HG02610 (cell line): ENCODE data around the gene COQ10A.
"Not testable (repeated sequence)": the region's sequence is repeated elsewhere in the genome, so short reads cannot be mapped to it uniquely, and the experiment has no call there.

Source experiments
- ATAC-seq: cut with Tn5 transposase; IDR thresholded peaks from one replicate; pipeline ENCODE4 v1.9.1; 2021; ENCODE audit warnings: mild to moderate bottlenecking, moderate library complexity; ENCODE audit not compliant: unreplicated experiment

Gene COQ10A

DNA sequence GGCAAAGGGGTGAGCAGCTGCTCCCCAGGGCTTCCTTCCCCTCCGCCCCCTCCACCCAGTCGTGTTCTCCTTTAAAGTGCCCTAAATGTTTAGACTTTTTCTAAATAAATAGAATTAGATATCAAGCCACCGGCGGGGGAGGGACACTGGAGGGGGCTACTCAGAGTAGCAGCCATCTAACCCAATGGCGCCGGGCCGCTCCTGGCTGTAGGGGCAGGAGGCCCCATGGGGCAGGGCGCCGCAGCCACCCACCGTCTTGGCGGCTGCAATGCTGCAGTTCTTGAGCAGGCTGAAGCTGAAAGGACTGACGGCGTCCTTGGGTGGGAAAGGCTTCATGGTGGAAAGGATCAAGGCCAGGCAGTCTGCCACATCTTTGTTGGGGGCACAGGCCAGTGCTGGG lies 23.8 kb upstream of the COQ10A start:
- ATAC-seq: no peak

- ATAC-seq: no peak
Observed at GRCh38 chr12:56243731-56244181, 23.0 kb upstream of the COQ10A start.

DNA sequence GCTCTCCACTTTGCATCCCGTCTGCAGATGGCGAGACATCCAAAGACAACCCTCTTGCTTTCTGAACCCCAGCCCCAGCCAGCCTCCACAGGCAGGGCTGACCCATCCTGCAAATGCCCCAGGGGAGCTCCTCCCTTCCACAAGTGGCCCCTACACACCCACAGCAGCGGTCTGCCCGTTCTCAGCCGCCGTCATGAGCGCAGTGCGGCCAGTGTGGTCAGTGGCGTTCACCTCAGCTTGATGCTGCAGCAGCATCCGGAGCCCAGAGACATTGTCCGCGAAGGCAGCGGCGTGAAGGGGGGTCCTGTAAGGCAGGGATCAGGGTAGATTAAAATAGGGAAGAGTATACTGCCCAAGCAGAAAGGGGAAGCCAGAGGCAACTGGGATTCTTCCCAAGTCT lies 22.2 kb upstream of the COQ10A start:
- no peak for ATAC-seq

GRCh38 chr12:56247923-56248322 lies 18.8 kb upstream of the COQ10A start:
- no peak for ATAC-seq

- no peak for ATAC-seq
Observed at GRCh38 chr12:56248711-56249110, 18.0 kb upstream of the COQ10A start.

- ATAC-seq: no peak
Observed at GRCh38 chr12:56252649-56253048, 14.1 kb upstream of the COQ10A start.

DNA sequence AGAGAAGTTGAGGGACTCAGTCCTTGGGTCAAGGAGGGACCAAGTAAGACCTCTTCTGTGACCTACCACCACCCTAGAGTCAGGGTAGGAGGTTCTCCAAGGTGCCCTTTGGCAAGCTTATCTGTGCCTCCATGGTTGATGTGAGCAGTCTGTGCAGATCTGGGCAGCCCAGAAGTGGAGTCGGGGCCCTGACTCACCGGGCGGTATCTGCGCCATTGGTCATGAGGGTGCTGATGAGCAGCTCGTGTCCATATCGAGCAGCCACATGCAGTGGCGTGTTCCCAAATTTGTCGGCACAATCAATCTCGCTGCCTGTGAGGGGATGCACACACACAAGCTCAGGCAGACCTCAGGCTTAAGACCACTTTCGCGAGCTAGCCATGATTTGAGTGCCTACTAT lies 13.7 kb upstream of the COQ10A start:
- ATAC-seq: no peak

DNA sequence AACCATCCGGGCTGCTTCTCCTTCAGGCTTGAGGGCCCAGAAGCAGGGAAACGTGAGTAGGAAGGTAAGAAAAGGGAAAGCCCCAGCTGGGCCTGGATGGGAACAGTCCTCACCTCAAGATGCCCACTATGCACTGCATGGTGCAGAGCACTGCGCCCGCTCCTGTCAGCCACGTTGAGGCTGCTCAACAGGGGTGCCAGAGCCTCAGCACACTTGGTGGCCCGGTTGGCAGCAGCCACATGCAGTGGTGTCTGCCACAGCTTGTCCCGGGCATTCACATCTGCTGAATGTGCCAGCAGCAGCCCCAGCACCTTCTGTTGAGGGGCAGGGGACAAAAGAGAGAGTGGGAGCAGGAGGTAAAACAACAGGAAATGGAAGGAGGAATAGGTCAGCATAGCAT lies 11.1 kb upstream of the COQ10A start:
- no peak for ATAC-seq

DNA sequence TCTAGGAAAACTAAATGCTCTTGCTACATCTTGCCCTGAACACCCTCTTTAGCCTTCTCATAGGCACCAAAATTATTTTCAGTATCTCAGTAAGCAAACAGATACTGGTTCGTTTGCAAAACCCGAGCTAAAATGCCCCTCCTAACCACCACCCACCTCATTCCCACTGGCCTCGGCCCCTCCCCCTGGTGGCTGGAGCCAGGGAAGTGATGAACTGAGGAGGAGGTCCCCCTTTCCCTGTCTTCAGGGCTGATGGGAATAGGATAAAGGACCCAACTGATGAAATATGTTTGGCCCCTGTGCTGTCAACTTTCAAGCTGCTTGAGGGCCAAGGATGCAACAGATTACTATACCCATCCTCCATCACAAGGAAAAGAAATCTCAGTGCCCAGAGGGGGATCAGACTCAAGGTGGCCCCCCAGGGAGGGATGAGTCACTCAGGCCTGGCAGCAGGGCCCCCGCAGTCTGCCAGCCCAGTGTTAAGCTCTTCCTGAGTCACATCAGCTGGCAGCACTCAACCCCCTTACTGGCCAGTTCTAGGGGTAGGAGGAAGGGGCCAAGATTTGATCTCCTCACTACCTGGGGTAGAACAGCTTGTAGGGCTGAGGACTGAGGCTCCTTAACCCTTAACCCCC lies 10.3 kb upstream of the COQ10A start:
- no peak for ATAC-seq

DNA sequence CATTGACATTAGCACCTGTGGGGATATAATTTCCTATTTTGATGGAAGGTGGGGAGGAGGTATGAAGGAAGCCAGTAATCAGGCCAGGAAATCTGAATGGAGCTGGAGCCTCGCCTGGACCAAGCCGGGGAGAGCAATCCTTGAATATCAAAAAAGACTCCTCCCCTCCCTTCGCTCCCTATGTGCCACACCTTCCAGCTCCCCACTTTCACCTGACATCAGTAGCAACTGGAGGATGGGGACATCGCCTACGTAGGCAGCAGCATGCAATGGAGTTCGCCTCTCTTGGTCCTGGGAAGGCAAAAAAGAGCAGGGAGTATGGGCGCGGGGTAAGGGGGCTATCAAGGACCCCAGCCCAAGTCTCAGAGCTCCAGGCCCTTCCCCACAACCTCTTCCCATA lies 9.7 kb upstream of the COQ10A start:
- no peak for ATAC-seq

- peak; percentile 5 for ATAC-seq
Observed at GRCh38 chr12:56257491-56258067, 9.2 kb upstream of the COQ10A start.

GRCh38 chr12:56258068-56258819 lies 8.5 kb upstream of the COQ10A start, which contains the start of gene ANKRD52:
ANKRD52 (minus strand) TSS chr12:56258384; CDS start chr12:56258269, 115 bp downstream.
- peak; percentile 89 for ATAC-seq

- no peak for ATAC-seq
Observed at GRCh38 chr12:56258820-56259183, 7.9 kb upstream of the COQ10A start.

- no peak for ATAC-seq
Observed at GRCh38 chr12:56260380-56260779, 6.4 kb upstream of the COQ10A start.

- no peak for ATAC-seq
Observed at GRCh38 chr12:56260921-56261320, 5.8 kb upstream of the COQ10A start.

- no peak for ATAC-seq
Observed at GRCh38 chr12:56261503-56262232, 5.1 kb upstream of the COQ10A start.

- not testable (repeated sequence) for ATAC-seq
Observed at GRCh38 chr12:56262955-56263354, 3.8 kb upstream of the COQ10A start.

DNA sequence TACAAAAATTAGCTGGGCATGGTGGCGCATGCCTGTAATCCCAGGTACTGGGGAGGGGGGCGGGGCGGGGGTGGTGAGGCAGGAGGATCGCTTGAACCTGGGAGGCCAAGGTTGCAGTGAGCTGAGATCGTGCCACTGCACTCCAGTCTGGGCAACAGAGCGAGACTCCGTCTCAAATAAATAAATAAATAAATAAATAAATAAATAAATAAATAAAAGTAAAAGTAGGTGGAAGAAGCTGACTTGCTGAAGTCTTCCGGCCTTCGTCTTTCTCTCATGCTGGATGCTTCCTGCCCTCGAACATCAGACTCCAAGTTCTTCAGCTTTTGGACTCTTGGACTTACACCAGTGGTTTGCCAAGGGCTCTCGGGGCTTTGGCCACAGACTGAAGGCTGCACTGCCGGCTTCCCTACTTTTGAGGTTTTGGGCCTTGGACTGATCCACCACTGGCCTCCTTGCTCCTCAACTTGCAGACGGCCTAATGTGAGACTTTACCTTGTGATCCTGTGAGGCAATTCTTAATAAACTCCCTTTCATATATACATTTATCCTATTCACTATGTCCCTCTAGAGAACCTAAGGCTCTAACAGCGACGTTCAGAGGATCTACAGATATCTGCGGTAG lies 562 bp upstream of the COQ10A start:
- not testable (repeated sequence) for ATAC-seq

DNA sequence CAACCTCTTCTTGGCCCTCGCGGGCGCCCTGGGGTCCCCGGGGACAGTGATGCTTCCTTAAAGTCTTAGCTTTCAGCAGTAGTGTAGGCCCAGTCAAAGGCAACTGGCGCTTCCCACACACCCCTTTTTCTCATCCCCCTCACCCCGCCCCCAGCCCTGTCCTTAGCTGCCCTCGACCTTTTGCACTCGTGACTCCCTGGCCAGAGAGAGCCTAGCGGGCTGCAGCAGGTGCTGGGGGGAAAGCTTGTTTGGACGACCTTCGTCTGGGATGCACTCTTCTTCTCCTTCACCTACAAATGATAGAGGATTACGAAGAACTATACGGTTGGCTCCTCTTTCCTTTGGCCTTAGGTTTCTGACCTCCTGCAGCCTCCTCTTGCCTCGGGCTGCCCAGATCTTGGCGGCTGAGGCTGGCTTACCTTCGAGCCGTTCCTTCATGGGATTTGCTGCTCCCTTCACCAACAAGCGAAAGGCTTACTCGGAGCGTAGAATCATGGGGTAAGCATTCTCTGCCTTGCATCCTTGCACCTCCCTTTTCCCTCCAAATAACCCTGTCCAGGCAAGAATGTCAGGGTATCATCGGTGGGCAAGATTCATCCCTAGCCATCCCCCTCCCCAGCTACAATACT lies 815 bp downstream of the COQ10A start:
- no peak for ATAC-seq

DNA sequence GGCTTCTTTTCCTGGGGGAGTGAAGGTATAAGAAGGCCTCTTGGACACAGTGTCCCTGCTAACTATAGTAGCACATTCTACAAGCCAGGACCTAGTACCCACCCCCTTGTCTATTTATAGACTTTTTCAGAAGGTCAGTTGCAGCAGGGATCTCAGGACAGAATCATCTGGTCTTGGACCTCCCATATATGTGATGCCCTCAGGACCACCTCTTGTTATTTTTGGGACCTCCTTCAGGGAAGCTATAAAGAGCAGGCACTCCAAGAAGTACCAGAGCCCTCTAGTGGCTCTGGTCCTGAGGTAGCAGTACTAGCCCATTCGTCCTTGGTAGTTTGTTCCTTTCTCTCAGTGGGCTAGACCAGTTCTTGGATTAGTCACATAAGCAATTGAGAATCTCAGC lies 4.3 kb downstream of the COQ10A start:
- ATAC-seq: no peak

DNA sequence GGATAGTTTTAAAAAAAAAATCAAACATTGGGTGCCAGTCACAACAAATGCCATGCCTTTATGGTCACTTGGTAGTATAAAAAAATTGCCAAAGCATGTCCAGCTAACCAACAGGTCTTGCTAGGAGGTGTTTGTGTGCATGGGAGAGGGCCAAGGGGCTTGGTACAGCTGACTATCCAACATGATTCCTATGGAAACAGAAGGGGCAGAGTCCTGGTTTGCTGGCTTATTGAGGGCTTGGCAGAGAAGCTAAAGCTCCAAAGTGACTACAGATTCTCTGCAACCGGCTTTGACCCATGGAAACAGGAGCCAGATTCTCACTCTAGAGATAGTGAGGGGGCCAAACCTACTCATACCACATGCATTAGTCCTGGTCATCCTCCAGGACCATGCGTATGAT lies 5.7 kb downstream of the COQ10A start:
- ATAC-seq: not testable (repeated sequence)
